Stimulated activated CD4-positive, alpha-beta T cell treated with anti-CD3 and anti-CD28 coated beads, Interleukin-1b, Interleukin-23, amount 100 ng/mL, for 4 hours (primary cell): ENCODE results near the gene GART.
"Not testable (repeated sequence)": the region's sequence is repeated elsewhere in the genome, so short reads cannot be mapped to it uniquely, and the experiment has no call there.

Experiments
- DNase-seq, 2 donors: peaks; one replicate each; pipeline ENCODE4 v3.0.0-alpha.2; 2020; ENCODE audit warnings: low read depth in 2 of 2

GART gene

GRCh38 chr21:33512481-33512880, 29.4 kb downstream of the GART start:
- DNase-seq: no peak

- no peak for DNase-seq
Measured at GRCh38 chr21:33511639-33512038, 30.3 kb downstream of the GART start.

- DNase-seq: no peak
Measured at GRCh38 chr21:33510826-33511225, 31.1 kb downstream of the GART start.

- DNase-seq: not testable (repeated sequence)
Measured at GRCh38 chr21:33507003-33507402, 34.9 kb downstream of the GART start.

GRCh38 chr21:33505833-33506232, 36.1 kb downstream of the GART start:
- no peak for DNase-seq

- no peak for DNase-seq
Measured at GRCh38 chr21:33496345-33496744, 45.6 kb downstream of the GART start.

- no peak for DNase-seq
Measured at GRCh38 chr21:33495743-33496142, 46.2 kb downstream of the GART start.

- DNase-seq: no peak
Measured at GRCh38 chr21:33493756-33494155, 48.2 kb downstream of the GART start.

GRCh38 chr21:33492571-33492970, 49.3 kb downstream of the GART start:
- no peak for DNase-seq

GRCh38 chr21:33491373-33492102, 50.4 kb downstream of the GART start, which contains the start of gene DNAJC28:
TSS of gene DNAJC28 (minus strand) at chr21:33491716. CDS start at chr21:33489393, 2,323 bp downstream.
- DNase-seq: peak; percentile 91 to 93

GRCh38 chr21:33490991-33491372, 50.9 kb downstream of the GART start:
- DNase-seq: no peak

- DNase-seq: no peak
Measured at GRCh38 chr21:33488936-33489335, 53.0 kb downstream of the GART start.

GRCh38 chr21:33487996-33488395, 53.9 kb downstream of the GART start:
- DNase-seq: no peak

- DNase-seq: no peak
Measured at GRCh38 chr21:33481314-33481943, 60.5 kb downstream of the GART start.

- DNase-seq: no peak
Measured at GRCh38 chr21:33480481-33481103, 61.3 kb downstream of the GART start.

GRCh38 chr21:33479679-33480480, 62.0 kb downstream of the GART start, which contains the start of gene TMEM50B:
TSS of gene TMEM50B (minus strand) at chr21:33479974. CDS start at chr21:33468885, 11,089 bp downstream.
- peak; percentile 94 to 98 for DNase-seq

GRCh38 chr21:33478935-33479678, 62.8 kb downstream of the GART start:
- DNase-seq: peak in 1 of 2 donors; percentile 15

- no peak for DNase-seq
Measured at GRCh38 chr21:33478182-33478581, 63.7 kb downstream of the GART start.

- no peak for DNase-seq
Measured at GRCh38 chr21:33477066-33477465, 64.9 kb downstream of the GART start.

GRCh38 chr21:33473344-33473743, 68.6 kb downstream of the GART start:
- no peak for DNase-seq

GRCh38 chr21:33470701-33471100, 71.2 kb downstream of the GART start:
- no peak for DNase-seq
